ENCODE data around the gene XPO6. TPM values are rescaled to one million over a fixed set of nuclear protein-coding genes. Genes with fewer than 3 reads are reported as not detected.
A peak's percentile ranks its signal among the peaks of the same experiment; 100 is the strongest.

The XPO6 gene
- total and polyA plus RNA-seq, 4 donors, result 52.9 to 172 (median 126) TPM

DNA sequence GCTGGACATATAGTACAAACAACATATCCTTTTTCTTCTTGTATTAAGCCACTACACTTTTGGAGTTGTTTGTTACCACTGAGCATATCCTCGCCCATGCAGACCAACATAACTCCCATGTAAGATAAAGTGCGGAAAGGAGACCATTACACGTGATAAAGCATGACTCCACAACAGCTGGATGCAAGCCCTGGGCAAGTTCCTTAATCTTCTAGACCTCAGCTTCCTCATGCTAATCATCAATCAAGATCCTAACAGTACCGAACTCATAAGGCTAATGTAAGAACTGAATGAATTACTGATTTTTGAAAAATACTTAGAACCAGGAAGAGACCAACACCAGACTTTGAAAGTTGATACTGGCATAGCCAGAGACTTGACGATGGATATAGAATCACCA, 101.3 kb downstream of the XPO6 start:
- no peaks in the 10 kb centered on the region for H3K4me1 ChIP-seq (ENCODE audit: control insufficient read depth in 5 of 5, insufficient read depth in 5 of 5, low read length in 5 of 5)
- ATAC-seq (ENCODE audit: insufficient read depth, low FRiP score) (no peak), DNase-seq (no peak)
- no peaks in the 10 kb centered on the region for H3K9me3 ChIP-seq (ENCODE audit: control insufficient read depth in 4 of 4, insufficient read depth in 3 of 4, low read length in 3 of 4)
- peaks cover 41 to 54% (median 48%) of the 10 kb centered on the region in 4 donors for H3K36me3 ChIP-seq (ENCODE audit: control insufficient read depth in 4 of 4, insufficient read depth in 4 of 4, low read length in 4 of 4)
- no peak overlapping the region for H3K4me3 ChIP-seq
- H3K27me3 ChIP-seq (ENCODE audit: control insufficient read depth in 3 of 3, insufficient read depth in 3 of 3, low read length in 2 of 3), result no peaks in the 10 kb centered on the region
- H3K9ac ChIP-seq (ENCODE audit: insufficient read depth in 1 of 2, low read length in 2 of 2), result no peak overlapping the region
- no peak overlapping the region for H3K27ac ChIP-seq (ENCODE audit: low read depth in 1 of 2, low read length in 1 of 2)
- no peak for TF ChIP-seq CTCF (IDR thresholded peaks at IDR 0.05; ENCODE audit: control extremely low read depth, extremely low read depth)
- WGBS, 2 donors, result 44 to 69% methylated on average over 5 of the region's 5 CpGs

DNA sequence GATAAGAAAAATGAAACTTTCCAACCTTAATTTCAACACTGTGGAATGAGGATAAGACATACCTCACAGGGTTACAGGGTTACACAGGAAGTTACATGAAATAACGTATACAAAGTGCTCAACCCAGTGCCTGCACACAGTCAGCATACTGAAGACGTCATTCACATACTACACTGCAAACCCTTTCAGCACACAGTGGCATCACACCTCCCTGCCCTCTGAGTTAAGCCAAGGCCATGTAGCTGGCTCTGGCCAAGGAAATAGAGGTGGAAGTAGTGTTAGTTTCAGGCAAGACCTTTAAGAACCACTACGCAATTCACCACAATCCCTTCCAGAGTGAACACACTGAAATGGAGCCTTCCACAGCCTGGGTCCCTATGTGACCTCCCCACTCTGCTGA, 101.7 kb downstream of the XPO6 start:
- TF ChIP-seq CTCF (IDR thresholded peaks at IDR 0.05; ENCODE audit: control extremely low read depth, extremely low read depth), result no peak
- DNase-seq, result no peak
- H3K36me3 ChIP-seq (ENCODE audit: control insufficient read depth in 4 of 4, insufficient read depth in 4 of 4, low read length in 4 of 4), result peaks cover 43 to 55% (median 49%) of the 10 kb centered on the region in 4 donors
- H3K9me3 ChIP-seq (ENCODE audit: control insufficient read depth in 4 of 4, insufficient read depth in 3 of 4, low read length in 3 of 4), result no peaks in the 10 kb centered on the region
- H3K4me1 ChIP-seq (ENCODE audit: control insufficient read depth in 5 of 5, insufficient read depth in 5 of 5, low read length in 5 of 5), result no peaks in the 10 kb centered on the region
- peak overlapping the region in 1 of 2 donors; percentile 15 for H3K27ac ChIP-seq (ENCODE audit: low read depth in 1 of 2, low read length in 1 of 2)
- WGBS, 2 donors, result 35 to 60% methylated on average over 3 of the region's 3 CpGs
- H3K9ac ChIP-seq (ENCODE audit: insufficient read depth in 1 of 2, low read length in 2 of 2), result no peak overlapping the region
- no peak overlapping the region for H3K4me3 ChIP-seq
- no peaks in the 10 kb centered on the region for H3K27me3 ChIP-seq (ENCODE audit: control insufficient read depth in 3 of 3, insufficient read depth in 3 of 3, low read length in 2 of 3)
- ATAC-seq (ENCODE audit: insufficient read depth, low FRiP score), result no peak

GRCh38 chr16:28108590-28109247, 103.0 kb downstream of the XPO6 start:
- DNase-seq (no peak), ATAC-seq (ENCODE audit: insufficient read depth, low FRiP score) (no peak)
- H3K4me1 ChIP-seq (ENCODE audit: control insufficient read depth in 5 of 5, insufficient read depth in 5 of 5, low read length in 5 of 5), result no peaks in the 10 kb centered on the region
- no peaks in the 10 kb centered on the region for H3K9me3 ChIP-seq (ENCODE audit: control insufficient read depth in 4 of 4, insufficient read depth in 3 of 4, low read length in 3 of 4)
- no peak overlapping the region for H3K4me3 ChIP-seq
- TF ChIP-seq CTCF (IDR thresholded peaks at IDR 0.05; ENCODE audit: control extremely low read depth, extremely low read depth), result no peak
- peaks cover 46 to 67% (median 56%) of the 10 kb centered on the region in 4 donors for H3K36me3 ChIP-seq (ENCODE audit: control insufficient read depth in 4 of 4, insufficient read depth in 4 of 4, low read length in 4 of 4)
- no peaks in the 10 kb centered on the region for H3K27me3 ChIP-seq (ENCODE audit: control insufficient read depth in 3 of 3, insufficient read depth in 3 of 3, low read length in 2 of 3)
- WGBS, 2 donors, result 68 to 72% methylated on average over 12 of the region's 12 CpGs
- H3K9ac ChIP-seq (ENCODE audit: insufficient read depth in 1 of 2, low read length in 2 of 2), result no peak overlapping the region
- H3K27ac ChIP-seq (ENCODE audit: low read depth in 1 of 2, low read length in 1 of 2), result no peak overlapping the region

DNA sequence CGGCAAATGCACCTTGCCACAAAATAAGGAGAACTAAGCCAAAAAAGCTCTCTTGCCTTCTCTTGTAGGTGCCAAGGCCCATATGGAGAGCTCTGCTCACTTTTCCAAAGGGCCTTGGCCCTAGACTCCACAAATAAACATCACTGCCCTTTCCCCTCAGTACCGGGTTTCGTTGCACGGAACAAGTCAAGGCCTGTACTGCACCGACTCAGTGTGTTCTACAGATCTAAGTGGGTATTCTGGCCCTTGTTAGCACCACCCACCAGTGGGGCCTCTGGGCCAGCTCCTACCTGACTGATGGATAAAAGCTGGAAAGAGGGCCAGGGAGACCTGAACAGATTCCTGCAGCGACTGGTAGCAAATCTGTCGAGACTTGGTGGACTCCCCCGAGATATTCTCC, 104.5 kb downstream of the XPO6 start:
- Histone ChIP-seq H3K27ac (ENCODE audit: low read depth in 1 of 2, low read length in 1 of 2) (no peak overlapping the region), H3K27me3 (ENCODE audit: control insufficient read depth in 3 of 3, insufficient read depth in 3 of 3, low read length in 2 of 3) (no peaks in the 10 kb centered on the region), H3K36me3 (ENCODE audit: control insufficient read depth in 4 of 4, insufficient read depth in 4 of 4, low read length in 4 of 4) (peaks cover 53 to 69% (median 57%) of the 10 kb centered on the region in 4 donors), H3K9me3 (ENCODE audit: control insufficient read depth in 4 of 4, insufficient read depth in 3 of 4, low read length in 3 of 4) (no peaks in the 10 kb centered on the region), H3K4me3 (no peak overlapping the region), H3K4me1 (ENCODE audit: control insufficient read depth in 5 of 5, insufficient read depth in 5 of 5, low read length in 5 of 5) (no peaks in the 10 kb centered on the region), H3K9ac (ENCODE audit: insufficient read depth in 1 of 2, low read length in 2 of 2) (no peak overlapping the region)
- ATAC-seq (ENCODE audit: insufficient read depth, low FRiP score) (no peak), DNase-seq (peak in 2 of 3 donors; percentile 10 to 12)
- 90 to 95% methylated on average over 8 of the region's 8 CpGs for WGBS, 2 donors
- TF ChIP-seq CTCF (IDR thresholded peaks at IDR 0.05; ENCODE audit: control extremely low read depth, extremely low read depth), result no peak
